ENCODE measurements around the gene OR2M7. TPM values are rescaled to one million over a fixed set of nuclear protein-coding genes. Genes with fewer than 3 reads are reported as not detected.
"Not testable (repeated sequence)": the region's sequence is repeated elsewhere in the genome, so short reads cannot be mapped to it uniquely, and the experiment has no call there.

OR2M7 gene
- total RNA-seq, 4 donors from 2014 or later = not detected

- TF ChIP-seq EP300 (IDR thresholded peaks at IDR 0.05) = no peak
- TF ChIP-seq, protein P1, sequence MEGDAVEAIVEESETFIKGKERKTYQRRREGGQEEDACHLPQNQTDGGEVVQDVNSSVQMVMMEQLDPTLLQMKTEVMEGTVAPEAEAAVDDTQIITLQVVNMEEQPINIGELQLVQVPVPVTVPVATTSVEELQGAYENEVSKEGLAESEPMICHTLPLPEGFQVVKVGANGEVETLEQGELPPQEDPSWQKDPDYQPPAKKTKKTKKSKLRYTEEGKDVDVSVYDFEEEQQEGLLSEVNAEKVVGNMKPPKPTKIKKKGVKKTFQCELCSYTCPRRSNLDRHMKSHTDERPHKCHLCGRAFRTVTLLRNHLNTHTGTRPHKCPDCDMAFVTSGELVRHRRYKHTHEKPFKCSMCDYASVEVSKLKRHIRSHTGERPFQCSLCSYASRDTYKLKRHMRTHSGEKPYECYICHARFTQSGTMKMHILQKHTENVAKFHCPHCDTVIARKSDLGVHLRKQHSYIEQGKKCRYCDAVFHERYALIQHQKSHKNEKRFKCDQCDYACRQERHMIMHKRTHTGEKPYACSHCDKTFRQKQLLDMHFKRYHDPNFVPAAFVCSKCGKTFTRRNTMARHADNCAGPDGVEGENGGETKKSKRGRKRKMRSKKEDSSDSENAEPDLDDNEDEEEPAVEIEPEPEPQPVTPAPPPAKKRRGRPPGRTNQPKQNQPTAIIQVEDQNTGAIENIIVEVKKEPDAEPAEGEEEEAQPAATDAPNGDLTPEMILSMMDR (IDR thresholded peaks at IDR 0.05) = no peak
- TF ChIP-seq POLR2A (IDR thresholded peaks at IDR 0.05) = no peak
- no peaks in the 10 kb centered on the region for H3K4me1 ChIP-seq
Observed at GRCh38 chr1:248359415-248359814, 35.0 kb upstream of the OR2M7 start.

DNA sequence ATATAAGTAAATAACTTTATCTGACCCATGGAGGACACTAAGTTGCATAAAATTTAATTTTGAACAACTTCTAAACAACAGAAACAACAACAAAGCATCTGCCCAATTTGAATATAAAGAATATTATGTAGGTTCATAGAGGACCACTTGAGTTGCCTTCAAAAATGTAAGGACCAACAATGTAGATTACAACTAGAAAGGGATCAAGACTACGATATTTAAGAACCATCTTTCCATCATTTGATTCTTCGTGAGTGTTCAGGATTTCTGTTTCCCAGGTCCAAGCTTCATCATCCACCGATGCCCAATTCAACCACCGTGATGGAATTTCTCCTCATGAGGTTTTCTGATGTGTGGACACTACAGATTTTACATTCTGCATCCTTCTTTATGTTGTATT, 24.1 kb upstream of the OR2M7 start, which contains the start of gene OR14C36:
OR14C36 (plus strand) TSS at position 301 of the 400 bp plus-strand sequence; CDS start at position 301, 0 bp downstream.
- H3K9me3 ChIP-seq = no peaks in the 10 kb centered on the region
- no peak for DNase-seq (ENCODE audit: low spot score in 2 of 2)
- TF ChIP-seq POLR2A (IDR thresholded peaks at IDR 0.05) (no peak), EP300 (IDR thresholded peaks at IDR 0.05) (no peak)
- TF ChIP-seq, protein P1 (IDR thresholded peaks at IDR 0.05) = no peak
- no peak within 1 kb of the TSS for H3K4me3 ChIP-seq
- H3K4me1 ChIP-seq = no peaks in the 10 kb centered on the region
- H3K27me3 ChIP-seq = no peaks in the 10 kb centered on the region
- no peak within 1 kb of the TSS for H3K27ac ChIP-seq
- no peaks in the 10 kb centered on the region for H3K36me3 ChIP-seq
- WGBS, 2 donors = 67 to 76% methylated on average over 4 of the region's 4 CpGs

More at GRCh38 chr1:248359415-248359814, 35.0 kb upstream of the OR2M7 start:
- H3K9me3 ChIP-seq = peaks cover 0 to 1% (median 0%) of the 10 kb centered on the region in 4 donors
- 50 to 62% methylated on average over 3 of the region's 3 CpGs for WGBS, 2 donors
- H3K36me3 ChIP-seq = no peaks in the 10 kb centered on the region
- no peaks in the 10 kb centered on the region for H3K27me3 ChIP-seq
- peak overlapping the region in 1 of 4 donors; percentile 56 for H3K27ac ChIP-seq
- DNase-seq (ENCODE audit: low spot score in 2 of 2) = no peak
- no peak overlapping the region for H3K4me3 ChIP-seq

- Histone ChIP-seq H3K4me1 (no peaks in the 10 kb centered on the region), H3K9me3 (no peaks in the 10 kb centered on the region), H3K4me3 (no peak overlapping the region), H3K27me3 (no peaks in the 10 kb centered on the region), H3K27ac (no peak overlapping the region), H3K36me3 (no peaks in the 10 kb centered on the region)
- DNase-seq (ENCODE audit: low spot score in 2 of 2) = no peak
- 55 to 64% methylated on average over 3 of the region's 3 CpGs for whole genome bisulfite sequencing, 2 donors
- TF ChIP-seq POLR2A (IDR thresholded peaks at IDR 0.05) = no peak
Observed at GRCh38 chr1:248343451-248343850, 19.1 kb upstream of the OR2M7 start.

- Histone ChIP-seq H3K36me3 (no peaks in the 10 kb centered on the region), H3K4me3 (no peak overlapping the region), H3K27ac (no peak overlapping the region), H3K27me3 (no peaks in the 10 kb centered on the region), H3K4me1 (no peaks in the 10 kb centered on the region), H3K9me3 (peaks cover 0 to 17% (median 0%) of the 10 kb centered on the region in 4 donors)
- no peak for TF ChIP-seq EP300 (IDR thresholded peaks at IDR 0.05)
- no peak for TF ChIP-seq POLR2A (IDR thresholded peaks at IDR 0.05)
- TF ChIP-seq, protein P1 (IDR thresholded peaks at IDR 0.05) = no peak
- no peak for DNase-seq (ENCODE audit: low spot score in 2 of 2)
- WGBS, 2 donors = 90 to 92% methylated on average over 10 of the region's 11 CpGs
Observed at GRCh38 chr1:248316796-248317195, 7.6 kb downstream of the OR2M7 start.

GRCh38 chr1:248306740-248307139, 17.6 kb downstream of the OR2M7 start:
- not testable (repeated sequence) for DNase-seq (ENCODE audit: low spot score in 2 of 2)
- WGBS, 2 donors = 78 to 93% methylated on average over 9 to 12 of the region's 15 CpGs

DNA sequence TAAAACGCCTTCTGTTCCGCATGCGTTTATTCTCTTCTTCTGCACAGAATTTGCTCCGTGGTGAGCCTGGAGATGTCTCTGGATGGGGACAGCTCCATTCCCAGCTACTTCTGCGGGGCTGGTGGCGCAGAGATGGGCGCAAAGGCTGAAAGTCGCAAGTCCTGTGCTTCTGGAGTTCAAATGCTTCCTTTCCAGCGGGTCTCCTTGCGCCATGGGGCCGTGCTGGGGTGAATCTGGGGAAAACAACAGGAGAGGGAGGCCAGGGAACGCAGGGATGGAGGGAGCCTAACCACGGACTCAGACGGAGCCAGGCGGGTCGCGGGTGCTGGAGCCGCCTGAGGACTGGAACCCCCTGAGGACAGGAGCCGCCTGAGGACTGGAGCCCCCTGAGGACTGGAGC, 18.3 kb downstream of the OR2M7 start:
- no peak for DNase-seq (ENCODE audit: low spot score in 2 of 2)
- H3K27me3 ChIP-seq = no peaks in the 10 kb centered on the region
- 88 to 92% methylated on average over 18 to 19 of the region's 19 CpGs for WGBS, 2 donors

More at GRCh38 chr1:248306740-248307139, 17.6 kb downstream of the OR2M7 start:
- not testable (repeated sequence) for H3K27me3 ChIP-seq, H3K4me3 ChIP-seq, H3K9me3 ChIP-seq, H3K27ac ChIP-seq, H3K4me1 ChIP-seq, H3K36me3 ChIP-seq

GRCh38 chr1:248305672-248306071, 18.7 kb downstream of the OR2M7 start:
- H3K4me1 ChIP-seq; DNase-seq (ENCODE audit: low spot score in 2 of 2); H3K27me3 ChIP-seq; H3K4me3 ChIP-seq; H3K27ac ChIP-seq; H3K9me3 ChIP-seq; H3K36me3 ChIP-seq: not testable (repeated sequence)
- WGBS, 2 donors = 69 to 75% methylated on average over 9 of the region's 9 CpGs

More for the DNA sequence above, 18.3 kb downstream of the OR2M7 start:
- Histone ChIP-seq H3K4me3 (no peak overlapping the region), H3K4me1 (no peaks in the 10 kb centered on the region), H3K27ac (no peak overlapping the region), H3K9me3 (no peaks in the 10 kb centered on the region), H3K36me3 (no peaks in the 10 kb centered on the region)
- TF ChIP-seq POLR2A (IDR thresholded peaks at IDR 0.05) = no peak
- TF ChIP-seq, protein P1 (IDR thresholded peaks at IDR 0.05) = no peak
- no peak for TF ChIP-seq EP300 (IDR thresholded peaks at IDR 0.05)
